Measurements from ENCODE around the gene PIK3C2G.

PIK3C2G gene

GRCh38 chr12:18373181-18373580, 111.9 kb downstream of the PIK3C2G start:
- ChIA-PET POLR2A (no interaction called here), CTCF (no interaction called here)
- TF ChIP-seq ZNF384 (IDR thresholded peaks at IDR 0.05) (no peak), ELF4 (IDR thresholded peaks at IDR 0.05) (no peak), LEF1 (IDR thresholded peaks at IDR 0.05; ENCODE audit: borderline replicate concordance) (no peak)
- DNase-seq (ENCODE audit: extremely low spot score), result no peak

GRCh38 chr12:18375131-18375530, 113.8 kb downstream of the PIK3C2G start:
- DNase-seq (ENCODE audit: extremely low spot score), result no peak
- ChIA-PET POLR2A (no interaction called here), CTCF (no interaction called here)
- TF ChIP-seq NFRKB (IDR thresholded peaks at IDR 0.05), result no peak
- TF ChIP-seq SP1 (IDR thresholded peaks at IDR 0.05), result no peak
- TF ChIP-seq L3MBTL2 (conservative IDR thresholded peaks at IDR 0.05), result no peak

GRCh38 chr12:18375583-18375982, 114.3 kb downstream of the PIK3C2G start:
- ChIA-PET CTCF (no interaction called here), POLR2A (no interaction called here)
- TF ChIP-seq SP1 (IDR thresholded peaks at IDR 0.05) (no peak), CTBP1 (IDR thresholded peaks at IDR 0.05; ENCODE audit: borderline replicate concordance) (no peak), BHLHE40 (IDR thresholded peaks at IDR 0.05; ENCODE audit: borderline replicate concordance) (no peak), ZNF384 (IDR thresholded peaks at IDR 0.05) (no peak), L3MBTL2 (conservative IDR thresholded peaks at IDR 0.05) (no peak), FOXM1 (IDR thresholded peaks at IDR 0.05; ENCODE audit: borderline replicate concordance) (no peak), FOXA1 (IDR thresholded peaks at IDR 0.05) (no peak), ELF4 (IDR thresholded peaks at IDR 0.05) (no peak), SUZ12 (IDR thresholded peaks at IDR 0.05) (no peak), FOXK2 (IDR thresholded peaks at IDR 0.05) (no peak), PKNOX1 (IDR thresholded peaks at IDR 0.05) (no peak), TARDBP (IDR thresholded peaks at IDR 0.05) (no peak)
- no peak for DNase-seq (ENCODE audit: extremely low spot score)

GRCh38 chr12:18382236-18382885, 121.0 kb downstream of the PIK3C2G start:
- POLR2A ChIA-PET, result no interaction called here
- TF ChIP-seq BHLHE40 (IDR thresholded peaks at IDR 0.05; ENCODE audit: borderline replicate concordance) (no peak), ARNT (IDR thresholded peaks at IDR 0.05) (no peak), FOXK2 (IDR thresholded peaks at IDR 0.05) (no peak)
- CTCF ChIA-PET, result no interaction called here
- DNase-seq (ENCODE audit: extremely low spot score), result no peak

GRCh38 chr12:18383203-18383602, 121.9 kb downstream of the PIK3C2G start:
- ChIA-PET CTCF (no interaction called here), POLR2A (no interaction called here)
- TF ChIP-seq HDGF (IDR thresholded peaks at IDR 0.05; ENCODE audit: borderline replicate concordance), result no peak
- no peak for TF ChIP-seq L3MBTL2 (conservative IDR thresholded peaks at IDR 0.05)
- no peak for TF ChIP-seq SUZ12 (IDR thresholded peaks at IDR 0.05)
- no peak for TF ChIP-seq PKNOX1 (IDR thresholded peaks at IDR 0.05)
- TF ChIP-seq FOXM1 (IDR thresholded peaks at IDR 0.05; ENCODE audit: borderline replicate concordance), result no peak
- TF ChIP-seq ZNF384 (IDR thresholded peaks at IDR 0.05), result no peak
- no peak for TF ChIP-seq SP1 (IDR thresholded peaks at IDR 0.05)
- TF ChIP-seq ARNT (IDR thresholded peaks at IDR 0.05), result no peak
- TF ChIP-seq BHLHE40 (IDR thresholded peaks at IDR 0.05; ENCODE audit: borderline replicate concordance), result no peak
- TF ChIP-seq LEF1 (IDR thresholded peaks at IDR 0.05; ENCODE audit: borderline replicate concordance), result no peak
- TF ChIP-seq TARDBP (IDR thresholded peaks at IDR 0.05), result no peak
- no peak for TF ChIP-seq FOXK2 (IDR thresholded peaks at IDR 0.05)
- TF ChIP-seq ELF4 (IDR thresholded peaks at IDR 0.05), result no peak
- TF ChIP-seq FOXA1 (IDR thresholded peaks at IDR 0.05), result no peak
- TF ChIP-seq NFRKB (IDR thresholded peaks at IDR 0.05), result no peak
- no peak for DNase-seq (ENCODE audit: extremely low spot score)

GRCh38 chr12:18387706-18388105, 126.4 kb downstream of the PIK3C2G start:
- no peak for TF ChIP-seq CTBP1 (IDR thresholded peaks at IDR 0.05; ENCODE audit: borderline replicate concordance)
- no peak for TF ChIP-seq PKNOX1 (IDR thresholded peaks at IDR 0.05)
- no peak for TF ChIP-seq HDGF (IDR thresholded peaks at IDR 0.05; ENCODE audit: borderline replicate concordance)
- no peak for TF ChIP-seq ARNT (IDR thresholded peaks at IDR 0.05)
- TF ChIP-seq BHLHE40 (IDR thresholded peaks at IDR 0.05; ENCODE audit: borderline replicate concordance), result no peak
- no peak for TF ChIP-seq SP1 (IDR thresholded peaks at IDR 0.05)
- no peak for TF ChIP-seq L3MBTL2 (conservative IDR thresholded peaks at IDR 0.05)
- TF ChIP-seq TARDBP (IDR thresholded peaks at IDR 0.05), result no peak
- no peak for TF ChIP-seq LEF1 (IDR thresholded peaks at IDR 0.05; ENCODE audit: borderline replicate concordance)
- TF ChIP-seq ELF4 (IDR thresholded peaks at IDR 0.05), result no peak
- TF ChIP-seq SUZ12 (IDR thresholded peaks at IDR 0.05), result no peak
- no peak for TF ChIP-seq ZNF384 (IDR thresholded peaks at IDR 0.05)
- TF ChIP-seq NFRKB (IDR thresholded peaks at IDR 0.05), result no peak
- no peak for TF ChIP-seq FOXM1 (IDR thresholded peaks at IDR 0.05; ENCODE audit: borderline replicate concordance)
- no peak for TF ChIP-seq FOXK2 (IDR thresholded peaks at IDR 0.05)
- TF ChIP-seq FOXA1 (IDR thresholded peaks at IDR 0.05), result no peak
- ChIA-PET POLR2A (no interaction called here), CTCF (no interaction called here)
- no peak for DNase-seq (ENCODE audit: extremely low spot score)

GRCh38 chr12:18389820-18390219, 128.5 kb downstream of the PIK3C2G start:
- no peak for DNase-seq (ENCODE audit: extremely low spot score)
- ChIA-PET CTCF (no interaction called here), POLR2A (no interaction called here)
- TF ChIP-seq BHLHE40 (IDR thresholded peaks at IDR 0.05; ENCODE audit: borderline replicate concordance) (no peak), FOXM1 (IDR thresholded peaks at IDR 0.05; ENCODE audit: borderline replicate concordance) (no peak), L3MBTL2 (conservative IDR thresholded peaks at IDR 0.05) (no peak), FOXK2 (IDR thresholded peaks at IDR 0.05) (no peak)

Data from HEK293T (cell line).